Tibial nerve (tissue), 4 donors: ENCODE results near the gene GDPD5. TPM values are rescaled to one million over a fixed set of nuclear protein-coding genes. Genes with fewer than 3 reads are reported as not detected.

Experiments
- DNase-seq, 2 donors: peaks; one replicate each; pipeline ENCODE4 v3.0.0-alpha.2; 2019; ENCODE audit warnings: low spot score in 2 of 2
- H3K27ac ChIP-seq, 4 donors: fragments of 200-600 bp; sonication (generic) in 3 of 4; one replicate each; pipeline ENCODE4 v1.5.1; 2017 to 2019; ENCODE audit warnings: mild to moderate bottlenecking in 1 of 4
- H3K27me3 ChIP-seq, 2 donors: fragments of 200-600 bp; sonication (generic) in 1 of 2; one replicate each; pipeline versions ENCODE4 v1.5.1 to v1.6.0; 2017 to 2019
- H3K36me3 ChIP-seq, 3 donors: fragments of 200-600 bp; sonication (generic); one replicate each; pipeline ENCODE4 v1.5.1; 2018 to 2019
- H3K4me1 ChIP-seq, 4 donors: fragments of 200-600 bp; sonication (generic) in 3 of 4; one replicate each; pipeline ENCODE4 v1.5.1; 2017 to 2019
- H3K4me3 ChIP-seq, 4 donors: fragments of 200-600 bp; sonication (generic) in 3 of 4; one replicate each; pipeline ENCODE4 v1.5.1; 2017 to 2019; ENCODE audit warnings: mild to moderate bottlenecking in 1 of 4, moderate library complexity in 1 of 4
- H3K9me3 ChIP-seq, 4 donors: fragments of 200-600 bp; sonication (generic) in 3 of 4; one replicate each; pipeline ENCODE4 v1.5.1; 2017 to 2019
- CTCF ChIP-seq, 5 experiments: fragments of 200-600 bp in 3 of 5; fragments of 450-650 bp in 2 of 5; sonication (generic) in 3 of 5; IDR thresholded peaks; one replicate each; pipeline ENCODE4 v1.5.1; 2016 to 2019; ENCODE audit warnings: antibody characterized with exemption in 5 of 5, mild to moderate bottlenecking in 3 of 5, moderate library complexity in 2 of 5
- EP300 ChIP-seq, 2 donors: sonication (generic); formaldehyde crosslinking; IDR thresholded peaks; one replicate each; pipeline ENCODE4 v1.6.1; 2017; ENCODE audit warnings: antibody characterized with exemption in 2 of 2, mild to moderate bottlenecking in 1 of 2
- POLR2A ChIP-seq, 2 donors: fragments of 450-650 bp; IDR thresholded peaks; one replicate each; pipeline ENCODE4 v1.6.1; 2017; ENCODE audit warnings: antibody characterized with exemption in 2 of 2, mild to moderate bottlenecking in 2 of 2, moderate library complexity in 2 of 2
- WGBS, 2 donors: methylation state at CpG; one replicate each; pipeline ENCODE4 v1.1.5; 2018; 5-methylcytosine and 5-hydroxymethylcytosine counted together
- total RNA-seq, 4 donors: library from RNA; depleted of rRNA; stranded (reverse); fragments of >200 nt; gene quantifications; one replicate each; pipeline ENCODE4 v1.1.0, GENCODE V29; 2016

The GDPD5 gene
- total RNA-seq, 4 donors from 2014 or later: 92.2 to 122 (median 101) TPM

GRCh38 chr11:75445315-75445953, 80.3 kb downstream of the GDPD5 start:
- Histone ChIP-seq H3K9me3 (no peaks in the 10 kb centered on the region), H3K36me3 (peaks cover 0 to 49% (median 0%) of the 10 kb centered on the region in 3 donors), H3K27me3 (no peaks in the 10 kb centered on the region), H3K27ac (no peak overlapping the region), H3K4me3 (no peak overlapping the region), H3K4me1 (peaks cover 0 to 3% (median 0%) of the 10 kb centered on the region in 4 donors)
- peak; percentile 89 to 99 (median 96) for TF ChIP-seq CTCF (IDR thresholded peaks at IDR 0.05)
- peak in 1 of 2 donors; percentile 40 for TF ChIP-seq EP300 (IDR thresholded peaks at IDR 0.05)
- TF ChIP-seq POLR2A (IDR thresholded peaks at IDR 0.05): no peak
- 7 to 8% methylated on average over 5 to 6 of the region's 6 CpGs for WGBS, 2 donors
- DNase-seq: peak; percentile 70 to 91

- WGBS, 2 donors: 76 to 86% methylated on average over 12 of the region's 12 CpGs
- H3K36me3 ChIP-seq: peaks cover 0 to 59% (median 0%) of the 10 kb centered on the region in 3 donors
- H3K4me1 ChIP-seq: peaks cover 0 to 3% (median 0%) of the 10 kb centered on the region in 4 donors
- TF ChIP-seq CTCF (IDR thresholded peaks at IDR 0.05): no peak
- no peak for TF ChIP-seq EP300 (IDR thresholded peaks at IDR 0.05)
- TF ChIP-seq POLR2A (IDR thresholded peaks at IDR 0.05): no peak
- DNase-seq: no peak
- no peaks in the 10 kb centered on the region for H3K27me3 ChIP-seq
- H3K9me3 ChIP-seq: no peaks in the 10 kb centered on the region
- no peak overlapping the region for H3K27ac ChIP-seq
- no peak overlapping the region for H3K4me3 ChIP-seq
Observed at GRCh38 chr11:75443043-75443442, 82.7 kb downstream of the GDPD5 start.

GRCh38 chr11:75442161-75442885, 83.4 kb downstream of the GDPD5 start:
- no peak for DNase-seq
- 74 to 78% methylated on average over 14 to 15 of the region's 15 CpGs for WGBS, 2 donors
- no peak overlapping the region for H3K27ac ChIP-seq

GRCh38 chr11:75441804-75442132, 84.0 kb downstream of the GDPD5 start:
- no peak for DNase-seq
- Histone ChIP-seq H3K36me3 (peaks cover 0 to 56% (median 0%) of the 10 kb centered on the region in 3 donors), H3K4me1 (peaks cover 0 to 3% (median 0%) of the 10 kb centered on the region in 4 donors), H3K4me3 (no peak overlapping the region), H3K27me3 (no peaks in the 10 kb centered on the region), H3K27ac (no peak overlapping the region), H3K9me3 (no peaks in the 10 kb centered on the region)
- no peak for TF ChIP-seq EP300 (IDR thresholded peaks at IDR 0.05)
- TF ChIP-seq CTCF (IDR thresholded peaks at IDR 0.05): no peak
- no peak for TF ChIP-seq POLR2A (IDR thresholded peaks at IDR 0.05)
- WGBS, 2 donors: 69 to 70% methylated on average over 7 of the region's 7 CpGs

More at GRCh38 chr11:75442161-75442885, 83.4 kb downstream of the GDPD5 start:
- H3K27me3 ChIP-seq: no peaks in the 10 kb centered on the region
- peaks cover 0 to 3% (median 0%) of the 10 kb centered on the region in 4 donors for H3K4me1 ChIP-seq
- TF ChIP-seq EP300 (IDR thresholded peaks at IDR 0.05) (no peak), CTCF (IDR thresholded peaks at IDR 0.05) (no peak), POLR2A (IDR thresholded peaks at IDR 0.05) (no peak)
- H3K4me3 ChIP-seq: no peak overlapping the region
- no peaks in the 10 kb centered on the region for H3K9me3 ChIP-seq
- H3K36me3 ChIP-seq: peaks cover 0 to 54% (median 0%) of the 10 kb centered on the region in 3 donors
